Measurements from ENCODE around the gene ABCC11.

ABCC11 gene

GRCh38 chr16:48291303-48291702, 44.0 kb upstream of the ABCC11 start:
- TF ChIP-seq CTCF (IDR thresholded peaks at IDR 0.05; ENCODE audit: poor library complexity, severe bottlenecking) = no peak
- DNase-seq (ENCODE audit: low spot score) = no peak
- ATAC-seq (ENCODE audit: low read depth) = peak; percentile 94

GRCh38 chr16:48287239-48287638, 39.9 kb upstream of the ABCC11 start:
- Histone ChIP-seq H3K27me3 (ENCODE audit: insufficient read depth, poor library complexity, severe bottlenecking) (no peaks in the 10 kb centered on the region), H3K4me1 (ENCODE audit: insufficient read depth, poor library complexity, severe bottlenecking) (peaks cover 20% of the 10 kb centered on the region), H3K4me3 (ENCODE audit: severe bottlenecking) (no peak overlapping the region), H3K9me3 (ENCODE audit: severe bottlenecking) (peaks cover 6% of the 10 kb centered on the region), H3K36me3 (ENCODE audit: low read depth) (peaks cover 61% of the 10 kb centered on the region), H3K27ac (ENCODE audit: poor library complexity, severe bottlenecking) (no peak overlapping the region)
- DNase-seq (ENCODE audit: low spot score) (no peak), ATAC-seq (ENCODE audit: low read depth) (no peak)
- no peak for TF ChIP-seq CTCF (IDR thresholded peaks at IDR 0.05; ENCODE audit: poor library complexity, severe bottlenecking)

More at GRCh38 chr16:48291303-48291702, 44.0 kb upstream of the ABCC11 start:
- Histone ChIP-seq H3K9me3 (ENCODE audit: severe bottlenecking) (peaks cover 6% of the 10 kb centered on the region), H3K27ac (ENCODE audit: poor library complexity, severe bottlenecking) (peak overlapping the region; percentile 81), H3K4me3 (ENCODE audit: severe bottlenecking) (no peak overlapping the region), H3K27me3 (ENCODE audit: insufficient read depth, poor library complexity, severe bottlenecking) (no peaks in the 10 kb centered on the region), H3K4me1 (ENCODE audit: insufficient read depth, poor library complexity, severe bottlenecking) (peaks cover 40% of the 10 kb centered on the region), H3K36me3 (ENCODE audit: low read depth) (peaks cover 69% of the 10 kb centered on the region)

- H3K27ac ChIP-seq (ENCODE audit: poor library complexity, severe bottlenecking) = no peak overlapping the region
- peaks cover 6% of the 10 kb centered on the region for H3K9me3 ChIP-seq (ENCODE audit: severe bottlenecking)
- H3K4me1 ChIP-seq (ENCODE audit: insufficient read depth, poor library complexity, severe bottlenecking) = no peaks in the 10 kb centered on the region
- no peaks in the 10 kb centered on the region for H3K27me3 ChIP-seq (ENCODE audit: insufficient read depth, poor library complexity, severe bottlenecking)
- H3K36me3 ChIP-seq (ENCODE audit: low read depth) = peaks cover 58% of the 10 kb centered on the region
- H3K4me3 ChIP-seq (ENCODE audit: severe bottlenecking) = no peak overlapping the region
- no peak for TF ChIP-seq CTCF (IDR thresholded peaks at IDR 0.05; ENCODE audit: poor library complexity, severe bottlenecking)
- no peak for DNase-seq (ENCODE audit: low spot score)
- no peak for ATAC-seq (ENCODE audit: low read depth)
These were observed 37.6 kb upstream of the ABCC11 start for GRCh38 chr16:48284772-48285409.

GRCh38 chr16:48282636-48283263, 35.4 kb upstream of the ABCC11 start:
- H3K27me3 ChIP-seq (ENCODE audit: insufficient read depth, poor library complexity, severe bottlenecking) = no peaks in the 10 kb centered on the region
- no peak overlapping the region for H3K27ac ChIP-seq (ENCODE audit: poor library complexity, severe bottlenecking)
- H3K36me3 ChIP-seq (ENCODE audit: low read depth) = peaks cover 72% of the 10 kb centered on the region
- ATAC-seq (ENCODE audit: low read depth) = no peak
- H3K9me3 ChIP-seq (ENCODE audit: severe bottlenecking) = peaks cover 6% of the 10 kb centered on the region
- H3K4me3 ChIP-seq (ENCODE audit: severe bottlenecking) = no peak overlapping the region
- TF ChIP-seq CTCF (IDR thresholded peaks at IDR 0.05; ENCODE audit: poor library complexity, severe bottlenecking) = no peak
- DNase-seq (ENCODE audit: low spot score) = no peak
- H3K4me1 ChIP-seq (ENCODE audit: insufficient read depth, poor library complexity, severe bottlenecking) = no peaks in the 10 kb centered on the region

GRCh38 chr16:48280546-48280945, 33.2 kb upstream of the ABCC11 start:
- H3K27me3 ChIP-seq (ENCODE audit: insufficient read depth, poor library complexity, severe bottlenecking) = no peaks in the 10 kb centered on the region
- DNase-seq (ENCODE audit: low spot score) = no peak
- no peak for ATAC-seq (ENCODE audit: low read depth)
- no peak overlapping the region for H3K4me3 ChIP-seq (ENCODE audit: severe bottlenecking)
- no peaks in the 10 kb centered on the region for H3K9me3 ChIP-seq (ENCODE audit: severe bottlenecking)
- no peak for TF ChIP-seq CTCF (IDR thresholded peaks at IDR 0.05; ENCODE audit: poor library complexity, severe bottlenecking)
- H3K36me3 ChIP-seq (ENCODE audit: low read depth) = peaks cover 67% of the 10 kb centered on the region
- peaks cover 4% of the 10 kb centered on the region for H3K4me1 ChIP-seq (ENCODE audit: insufficient read depth, poor library complexity, severe bottlenecking)
- H3K27ac ChIP-seq (ENCODE audit: poor library complexity, severe bottlenecking) = no peak overlapping the region
